Activated CD4-positive, alpha-beta T cell treated with anti-CD3 and anti-CD28 coated beads for 24 hours (primary cell): ENCODE measurements around the gene SMS.

ENCODE experiments used
- DNase-seq, 2 donors: peaks; one replicate each; pipeline ENCODE4 v3.0.0-alpha.2; 2020; ENCODE audit warnings: low read depth in 2 of 2

SMS gene

GRCh38 chrX:21978346-21978745, 37.8 kb downstream of the SMS start:
- DNase-seq = no peak

GRCh38 chrX:21982311-21982710, 41.8 kb downstream of the SMS start:
- DNase-seq = no peak

GRCh38 chrX:21985332-21985777, 44.8 kb downstream of the SMS start:
- peak; percentile 36 to 51 for DNase-seq

GRCh38 chrX:21986596-21986995, 46.1 kb downstream of the SMS start:
- no peak for DNase-seq

GRCh38 chrX:21989384-21989783, 48.9 kb downstream of the SMS start:
- DNase-seq = no peak

GRCh38 chrX:21990832-21991231, 50.3 kb downstream of the SMS start:
- no peak for DNase-seq

- no peak for DNase-seq
These were observed 51.0 kb downstream of the SMS start for GRCh38 chrX:21991504-21991903.

GRCh38 chrX:21993265-21993664, 52.8 kb downstream of the SMS start:
- no peak for DNase-seq

- no peak for DNase-seq
These were observed 56.5 kb downstream of the SMS start for GRCh38 chrX:21996872-21997455.

- no peak for DNase-seq
These were observed 57.5 kb downstream of the SMS start for GRCh38 chrX:21998037-21998436.

- DNase-seq = no peak
These were observed 64.4 kb downstream of the SMS start for GRCh38 chrX:22004866-22005265.

- DNase-seq = no peak
These were observed 71.5 kb downstream of the SMS start for GRCh38 chrX:22012051-22012450.

- no peak for DNase-seq
These were observed 72.4 kb downstream of the SMS start for GRCh38 chrX:22012931-22013330.

GRCh38 chrX:22015139-22015750, 74.7 kb downstream of the SMS start:
- no peak for DNase-seq

GRCh38 chrX:22021751-22022324, 81.3 kb downstream of the SMS start:
- DNase-seq = no peak

GRCh38 chrX:22024577-22024976, 84.1 kb downstream of the SMS start:
- DNase-seq = no peak

GRCh38 chrX:22025751-22026150, 85.2 kb downstream of the SMS start:
- DNase-seq = no peak

GRCh38 chrX:22026731-22027130, 86.2 kb downstream of the SMS start:
- DNase-seq = no peak

GRCh38 chrX:22032084-22032483, 91.6 kb downstream of the SMS start, which contains the start of gene PHEX:
Gene PHEX (plus strand): TSS chrX:22032325. CDS start chrX:22033006, 681 bp downstream.
- no peak for DNase-seq

- no peak for DNase-seq
These were observed 92.0 kb downstream of the SMS start for GRCh38 chrX:22032506-22032905.

GRCh38 chrX:22033818-22034217, 93.3 kb downstream of the SMS start:
- no peak for DNase-seq

GRCh38 chrX:22035236-22035635, 94.7 kb downstream of the SMS start:
- no peak for DNase-seq

- no peak for DNase-seq
These were observed 96.7 kb downstream of the SMS start for GRCh38 chrX:22037225-22037624.
